ENCODE results near the gene EGFR.

Gene EGFR

GRCh38 chr7:55246171-55246570 is 227.4 kb downstream of the EGFR start:
- no peak for TF ChIP-seq CTCF (IDR thresholded peaks at IDR 0.05)

GRCh38 chr7:55247428-55247827 is 228.6 kb downstream of the EGFR start:
- no peak for TF ChIP-seq CTCF (IDR thresholded peaks at IDR 0.05)

- TF ChIP-seq CTCF (IDR thresholded peaks at IDR 0.05): no peak
Observed at GRCh38 chr7:55248526-55248925, 229.7 kb downstream of the EGFR start.

GRCh38 chr7:55249332-55249731 is 230.5 kb downstream of the EGFR start:
- no peak for TF ChIP-seq CTCF (IDR thresholded peaks at IDR 0.05)

GRCh38 chr7:55250313-55250712 is 231.5 kb downstream of the EGFR start:
- peak; percentile 41 for TF ChIP-seq CTCF (IDR thresholded peaks at IDR 0.05)

GRCh38 chr7:55251313-55251712 is 232.5 kb downstream of the EGFR start:
- no peak for TF ChIP-seq CTCF (IDR thresholded peaks at IDR 0.05)

- TF ChIP-seq CTCF (IDR thresholded peaks at IDR 0.05): no peak
Observed at GRCh38 chr7:55251911-55252310, 233.1 kb downstream of the EGFR start.

GRCh38 chr7:55252386-55252785 is 233.6 kb downstream of the EGFR start:
- no peak for TF ChIP-seq CTCF (IDR thresholded peaks at IDR 0.05)
